Measurements from ENCODE around the gene ZNF205. TPM values are rescaled to one million over a fixed set of nuclear protein-coding genes. Genes with fewer than 3 reads are reported as not detected.
"Not testable (repeated sequence)": the region's sequence is repeated elsewhere in the genome, so short reads cannot be mapped to it uniquely, and the experiment has no call there.

ZNF205 gene
- total RNA-seq, 2 donors from 2014 or later, result 0.18 TPM; not detected in 1

DNA sequence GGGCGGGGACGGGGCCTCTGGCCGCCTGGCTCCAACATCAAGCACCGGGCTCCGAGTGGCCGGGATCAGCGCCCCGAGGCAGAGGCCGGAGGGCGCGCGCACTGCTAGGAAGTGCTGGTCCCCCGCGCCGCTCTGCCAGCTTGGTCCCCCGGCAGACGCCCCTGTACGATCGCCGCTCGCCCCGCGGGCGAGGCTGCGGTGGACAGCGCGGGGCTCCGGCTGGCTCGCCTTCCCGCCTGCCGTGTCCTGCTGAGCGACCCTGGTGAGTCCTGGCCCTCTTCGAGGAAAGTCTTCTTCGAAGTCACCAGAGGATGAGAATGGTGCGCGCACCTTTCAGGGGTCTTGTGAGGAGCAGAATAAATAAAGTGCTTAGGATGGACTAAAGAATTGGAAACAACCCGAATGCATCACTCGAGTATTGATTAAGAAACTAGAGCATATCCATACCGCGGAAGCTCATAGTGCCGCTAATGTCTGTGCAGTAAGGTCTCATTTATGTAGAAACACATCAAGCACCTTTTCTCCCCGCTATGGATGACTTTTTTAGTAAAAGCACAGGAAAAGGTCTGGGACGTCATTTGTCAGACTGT lies 22.8 kb downstream of the ZNF205 start:
- Mint-ChIP-seq H3K36me3 (peaks cover 6 to 10% of the 10 kb centered on the region in 2 donors), H3K27ac (peak overlapping the region; percentile 36 to 96), H3K9me3 (no peaks in the 10 kb centered on the region)
- ATAC-seq (peak; percentile 12 to 59), DNase-seq (ENCODE audit: low spot score in 2 of 2) (no peak)

DNA sequence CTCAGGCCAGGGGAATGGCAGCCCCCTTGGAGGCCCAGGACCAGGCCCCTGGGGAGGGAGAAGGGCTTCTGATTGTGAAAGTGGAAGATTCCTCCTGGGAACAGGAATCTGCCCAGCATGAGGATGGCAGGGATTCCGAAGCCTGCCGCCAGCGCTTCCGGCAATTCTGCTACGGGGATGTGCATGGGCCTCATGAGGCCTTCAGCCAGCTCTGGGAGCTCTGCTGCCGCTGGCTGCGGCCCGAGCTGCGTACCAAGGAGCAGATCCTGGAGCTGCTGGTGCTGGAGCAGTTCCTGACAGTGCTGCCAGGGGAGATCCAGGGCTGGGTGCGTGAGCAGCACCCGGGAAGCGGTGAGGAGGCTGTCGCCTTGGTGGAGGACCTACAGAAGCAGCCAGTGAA lies 24.9 kb downstream of the ZNF205 start:
- H3K27ac Mint-ChIP-seq, result no peak overlapping the region
- DNase-seq (ENCODE audit: low spot score in 2 of 2) (no peak), ATAC-seq (no peak)
- no peaks in the 10 kb centered on the region for H3K9me3 Mint-ChIP-seq
- peaks cover 6 to 10% of the 10 kb centered on the region in 2 donors for H3K36me3 Mint-ChIP-seq

DNA sequence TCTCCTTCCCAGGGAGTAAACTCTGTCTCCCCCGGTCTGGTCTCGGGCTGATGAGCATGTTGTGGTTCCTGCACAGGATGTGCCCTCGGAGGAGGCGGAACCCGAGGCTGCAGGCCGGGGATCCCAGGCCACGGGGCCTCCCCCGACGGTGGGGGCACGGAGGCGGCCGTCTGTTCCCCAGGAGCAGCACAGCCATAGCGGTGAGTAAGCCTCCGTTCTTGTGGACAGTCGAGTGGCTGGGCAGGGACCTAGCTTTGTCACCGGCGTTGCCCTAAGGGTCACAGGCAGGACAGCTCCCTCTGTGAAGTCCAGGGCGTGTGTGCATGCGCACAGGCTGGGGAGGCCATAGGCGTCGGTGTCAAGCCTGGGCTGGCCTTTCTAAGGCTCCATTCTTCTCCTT lies 26.0 kb downstream of the ZNF205 start:
- no peak overlapping the region for H3K27ac Mint-ChIP-seq
- DNase-seq (ENCODE audit: low spot score in 2 of 2) (no peak), ATAC-seq (no peak)
- no peaks in the 10 kb centered on the region for H3K9me3 Mint-ChIP-seq
- peaks cover 0 to 16% of the 10 kb centered on the region in 2 donors for H3K36me3 Mint-ChIP-seq

DNA sequence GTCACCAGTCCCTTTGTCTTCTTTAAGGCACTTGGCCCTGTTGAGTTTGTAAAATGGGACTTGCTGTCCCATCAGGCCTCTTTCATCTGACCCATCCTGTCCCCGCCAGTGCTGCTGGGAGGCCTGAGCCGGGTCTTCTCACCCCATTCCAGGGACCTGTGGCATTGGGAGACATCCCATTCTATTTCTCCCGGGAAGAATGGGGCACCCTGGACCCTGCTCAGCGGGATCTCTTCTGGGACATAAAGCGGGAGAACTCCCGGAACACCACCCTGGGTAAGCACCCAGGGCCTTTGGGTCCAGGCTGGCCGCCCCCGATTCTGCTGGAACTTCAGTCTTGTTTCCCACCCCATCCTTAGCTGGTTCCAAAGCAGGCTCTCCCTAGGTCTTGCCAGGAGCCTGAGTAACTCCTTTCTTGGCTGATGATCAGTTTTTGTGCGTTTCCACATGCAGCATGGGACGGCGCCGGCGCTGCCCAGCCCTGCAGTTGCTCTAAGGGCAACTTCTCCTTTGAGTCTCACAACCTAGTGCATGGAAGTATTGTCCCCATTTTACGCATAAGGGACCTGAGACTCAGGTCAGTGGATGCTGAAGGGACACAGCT lies 26.5 kb downstream of the ZNF205 start:
- peak overlapping the region in 1 of 2 donors; percentile 9 for H3K27ac Mint-ChIP-seq
- peaks cover 0 to 13% of the 10 kb centered on the region in 2 donors for H3K36me3 Mint-ChIP-seq
- DNase-seq (ENCODE audit: low spot score in 2 of 2) (no peak), ATAC-seq (no peak)
- H3K9me3 Mint-ChIP-seq, result no peaks in the 10 kb centered on the region

DNA sequence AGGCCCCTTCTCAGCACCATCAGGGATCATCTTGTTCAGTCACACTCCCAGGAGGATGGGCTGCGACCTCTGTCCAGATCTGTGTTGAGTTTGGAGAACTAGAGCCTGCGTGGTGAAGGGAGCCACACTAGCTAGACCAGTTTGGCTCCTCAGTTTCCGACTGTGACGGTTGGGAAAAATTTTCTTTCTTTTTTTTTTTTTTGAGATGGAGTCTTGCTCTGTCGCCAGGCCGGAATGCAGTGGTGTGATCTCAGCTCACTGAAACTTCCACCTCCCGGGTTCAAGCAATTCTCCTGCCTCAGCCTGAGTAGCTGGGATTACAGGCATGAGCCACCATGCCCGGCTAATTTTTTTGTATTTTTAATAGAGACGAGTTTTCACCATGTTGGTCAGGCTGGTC lies 27.2 kb downstream of the ZNF205 start:
- not testable (repeated sequence) for H3K9me3 Mint-ChIP-seq; H3K27ac Mint-ChIP-seq; ATAC-seq; H3K36me3 Mint-ChIP-seq; DNase-seq (ENCODE audit: low spot score in 2 of 2)

DNA sequence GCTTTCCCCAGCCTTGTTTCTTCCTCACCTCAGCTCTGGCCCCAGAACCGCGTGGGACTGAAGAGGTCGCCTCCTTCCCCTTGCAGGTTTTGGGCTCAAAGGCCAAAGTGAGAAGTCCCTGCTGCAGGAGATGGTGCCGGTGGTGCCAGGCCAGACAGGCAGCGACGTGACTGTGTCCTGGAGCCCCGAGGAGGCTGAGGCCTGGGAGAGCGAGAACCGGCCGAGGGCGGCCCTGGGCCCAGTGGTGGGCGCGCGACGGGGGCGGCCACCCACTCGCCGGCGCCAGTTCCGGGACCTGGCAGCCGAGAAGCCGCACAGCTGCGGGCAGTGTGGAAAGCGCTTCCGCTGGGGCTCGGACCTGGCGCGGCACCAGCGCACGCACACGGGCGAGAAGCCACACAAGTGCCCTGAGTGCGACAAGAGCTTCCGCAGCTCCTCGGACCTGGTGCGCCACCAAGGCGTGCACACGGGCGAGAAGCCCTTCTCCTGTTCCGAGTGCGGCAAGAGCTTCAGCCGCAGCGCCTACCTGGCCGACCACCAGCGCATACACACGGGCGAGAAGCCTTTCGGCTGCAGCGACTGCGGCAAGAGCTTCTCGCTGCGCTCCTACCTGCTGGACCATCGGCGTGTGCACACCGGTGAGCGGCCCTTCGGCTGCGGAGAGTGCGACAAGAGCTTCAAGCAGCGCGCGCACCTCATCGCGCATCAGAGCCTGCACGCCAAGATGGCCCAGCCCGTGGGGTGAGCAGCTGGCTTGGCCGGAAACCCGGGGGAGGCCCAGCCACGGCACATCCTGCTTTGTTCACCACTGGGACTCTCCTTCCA lies 28.4 kb downstream of the ZNF205 start:
- peaks cover 0 to 5% of the 10 kb centered on the region in 2 donors for H3K36me3 Mint-ChIP-seq
- H3K9me3 Mint-ChIP-seq, result no peaks in the 10 kb centered on the region
- no peak for DNase-seq (ENCODE audit: low spot score in 2 of 2)
- H3K27ac Mint-ChIP-seq, result no peak overlapping the region
- no peak for ATAC-seq

DNA sequence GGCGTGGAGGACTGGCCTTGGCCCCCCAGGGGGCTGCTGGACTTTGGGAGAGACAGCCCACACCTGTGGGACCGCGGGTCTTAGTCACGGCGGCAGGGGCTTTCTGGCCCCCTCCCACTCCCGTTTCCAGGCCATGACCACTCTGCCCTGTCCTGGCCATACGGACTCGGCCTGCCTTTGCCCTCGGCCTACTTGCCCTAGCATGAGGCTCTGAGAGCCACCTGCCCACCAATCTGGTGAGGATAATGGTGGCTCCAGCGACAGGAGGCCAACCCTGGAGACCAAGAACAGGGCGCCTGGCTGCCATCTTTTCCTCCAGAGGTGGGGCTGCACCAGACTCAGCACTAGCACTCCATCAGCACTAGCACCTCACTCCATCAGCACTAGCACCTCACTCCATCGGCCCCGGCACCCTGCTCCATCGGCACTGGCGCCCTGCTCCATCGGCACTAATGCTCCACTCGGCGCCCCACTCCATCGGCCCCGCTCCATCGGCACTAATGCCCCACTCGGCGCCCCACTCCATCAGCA lies 29.5 kb downstream of the ZNF205 start:
- peaks cover 0 to 5% of the 10 kb centered on the region in 2 donors for H3K36me3 Mint-ChIP-seq
- ATAC-seq (no peak), DNase-seq (ENCODE audit: low spot score in 2 of 2) (no peak)
- H3K27ac Mint-ChIP-seq, result no peak overlapping the region
- no peaks in the 10 kb centered on the region for H3K9me3 Mint-ChIP-seq

DNA sequence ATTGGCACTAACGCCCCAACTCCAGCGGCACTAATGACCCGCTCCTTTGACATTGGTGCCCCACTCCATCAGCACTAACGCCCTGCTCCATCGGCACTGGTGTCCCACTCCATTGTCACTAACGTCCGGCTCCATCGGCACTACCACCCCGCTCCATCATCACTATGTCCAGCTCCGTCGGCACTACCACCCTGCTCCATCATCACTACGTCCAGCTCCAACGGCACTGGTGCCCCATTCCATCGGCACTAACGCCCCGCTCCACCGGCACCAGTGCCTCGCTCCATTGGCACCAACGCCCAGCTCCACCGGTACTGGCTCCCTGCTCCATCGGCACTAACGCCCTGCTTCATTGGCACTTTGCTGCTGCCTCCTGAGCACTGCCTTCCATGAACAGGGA lies 29.9 kb downstream of the ZNF205 start:
- H3K9me3 Mint-ChIP-seq, result no peaks in the 10 kb centered on the region
- peaks cover 0 to 5% of the 10 kb centered on the region in 2 donors for H3K36me3 Mint-ChIP-seq
- no peak overlapping the region for H3K27ac Mint-ChIP-seq
- ATAC-seq (no peak), DNase-seq (ENCODE audit: low spot score in 2 of 2) (no peak)

DNA sequence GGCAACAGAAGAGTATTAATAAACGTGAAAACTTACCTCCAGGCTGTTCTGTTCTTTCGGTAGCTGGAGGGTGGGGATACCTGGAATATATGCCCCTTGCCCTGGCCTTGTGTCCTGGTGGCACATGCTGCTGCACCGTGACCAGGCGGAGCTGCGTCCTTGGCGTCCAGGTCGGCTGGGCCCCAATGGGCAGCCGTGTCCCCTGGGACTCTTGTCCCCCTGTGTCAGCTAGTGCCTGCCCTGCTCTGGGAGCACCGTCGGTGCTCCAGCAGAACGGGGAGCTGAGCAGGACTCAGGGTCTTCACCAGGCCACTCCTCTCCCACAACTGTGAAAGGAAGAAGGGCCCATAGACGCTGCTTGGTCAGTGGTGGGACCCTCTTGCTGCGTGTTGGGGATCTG lies 30.4 kb downstream of the ZNF205 start:
- no peak overlapping the region for H3K27ac Mint-ChIP-seq
- peaks cover 0 to 5% of the 10 kb centered on the region in 2 donors for H3K36me3 Mint-ChIP-seq
- H3K9me3 Mint-ChIP-seq, result no peaks in the 10 kb centered on the region
- ATAC-seq, result no peak
- no peak for DNase-seq (ENCODE audit: low spot score in 2 of 2)

DNA sequence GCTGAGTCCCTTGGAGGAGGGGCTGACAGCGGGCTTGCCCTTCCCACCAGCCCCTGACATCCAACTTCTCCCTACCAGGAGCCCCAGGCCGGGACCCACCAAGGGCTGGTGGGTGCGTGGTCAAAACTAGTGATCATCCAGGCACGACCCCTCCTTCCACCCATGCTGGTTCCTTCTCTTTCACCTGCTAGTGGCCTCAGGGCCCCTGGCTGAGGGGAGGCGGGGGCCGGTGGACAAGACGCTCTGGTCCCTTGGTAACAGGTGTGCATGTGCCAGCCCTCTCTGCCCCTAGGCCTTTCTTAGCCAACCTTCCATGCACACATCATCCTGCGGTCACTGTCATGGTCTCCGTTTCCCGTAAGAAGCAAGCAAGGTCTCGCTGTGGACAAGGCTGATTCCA lies 30.8 kb downstream of the ZNF205 start:
- no peak for ATAC-seq
- peaks cover 0 to 5% of the 10 kb centered on the region in 2 donors for H3K36me3 Mint-ChIP-seq
- H3K9me3 Mint-ChIP-seq, result no peaks in the 10 kb centered on the region
- DNase-seq (ENCODE audit: low spot score in 2 of 2), result no peak
- H3K27ac Mint-ChIP-seq, result no peak overlapping the region

DNA sequence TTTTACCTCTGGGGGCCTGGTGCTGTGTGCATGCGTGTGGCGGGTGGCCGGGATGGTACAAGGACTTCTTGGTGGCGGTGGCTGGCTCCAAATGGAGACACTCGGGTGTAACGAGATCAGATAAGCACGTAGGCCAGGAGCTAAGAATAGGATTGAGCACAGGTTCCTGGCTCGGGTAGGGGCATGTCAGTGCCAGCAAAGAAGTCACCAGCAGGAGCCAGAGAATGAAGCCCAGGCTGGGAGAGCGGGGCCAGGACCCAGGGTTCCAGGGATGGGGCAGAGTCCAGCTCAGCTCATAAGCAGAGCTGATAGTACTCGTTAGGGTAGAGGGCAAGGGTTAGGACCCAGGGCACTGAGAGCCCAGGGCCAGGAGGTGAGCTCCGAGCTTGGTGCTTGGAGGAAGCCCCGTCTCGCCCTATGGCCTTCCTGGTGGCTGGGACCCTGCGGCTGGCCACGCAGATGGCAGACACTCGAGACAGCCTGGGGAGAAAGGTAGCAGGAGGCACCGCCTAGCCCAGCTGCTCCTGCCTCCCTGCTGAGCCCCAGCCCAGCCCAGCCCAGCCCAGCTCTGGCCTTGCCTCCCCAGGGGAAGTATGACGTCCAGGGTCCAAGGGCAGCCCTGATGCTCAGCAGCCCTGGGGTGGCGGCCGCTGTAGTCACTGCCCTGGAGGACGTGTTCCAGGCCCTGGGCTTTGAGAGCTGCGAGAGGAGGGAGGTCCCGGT lies 31.4 kb downstream of the ZNF205 start:
- Mint-ChIP-seq H3K27ac (no peak overlapping the region), H3K9me3 (no peaks in the 10 kb centered on the region), H3K36me3 (peaks cover 0 to 5% of the 10 kb centered on the region in 2 donors)
- ATAC-seq, result no peak
- no peak for DNase-seq (ENCODE audit: low spot score in 2 of 2)

DNA sequence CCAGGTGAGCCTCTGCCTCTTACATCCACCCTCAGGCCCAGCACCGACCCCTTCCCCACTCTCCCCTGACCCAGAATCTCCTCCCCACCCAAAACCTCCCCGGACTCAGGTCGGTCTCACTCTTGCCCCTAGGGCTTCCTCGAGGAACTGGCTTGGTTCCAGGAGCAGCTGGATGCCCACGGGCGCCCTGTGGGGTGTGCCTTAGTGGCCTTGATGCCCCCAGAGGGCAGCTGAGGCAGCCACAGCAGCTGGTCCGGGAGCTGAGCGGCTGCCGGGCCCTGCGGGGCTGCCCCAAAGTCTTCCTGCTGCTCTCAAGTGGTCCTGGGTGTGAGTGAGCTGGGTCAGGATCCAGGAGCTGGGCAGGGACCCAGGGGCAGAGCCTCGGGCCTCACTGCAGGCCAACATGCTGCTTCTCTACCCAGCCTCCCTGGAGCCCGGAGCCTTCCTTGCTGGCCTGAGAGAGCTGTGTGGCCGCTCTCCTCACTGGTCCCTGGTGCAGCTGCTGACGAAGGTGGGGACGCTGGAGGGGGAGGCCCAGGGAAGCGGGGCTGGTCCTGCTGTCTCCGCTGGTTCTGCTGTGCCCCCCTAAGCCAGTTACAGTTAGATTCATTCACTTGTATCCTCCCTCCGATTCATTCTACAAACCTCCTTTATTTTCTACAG lies 32.1 kb downstream of the ZNF205 start:
- ATAC-seq, result no peak
- no peak overlapping the region for H3K27ac Mint-ChIP-seq
- H3K36me3 Mint-ChIP-seq, result peaks cover 0 to 5% of the 10 kb centered on the region in 2 donors
- DNase-seq (ENCODE audit: low spot score in 2 of 2), result no peak
- H3K9me3 Mint-ChIP-seq, result no peaks in the 10 kb centered on the region

DNA sequence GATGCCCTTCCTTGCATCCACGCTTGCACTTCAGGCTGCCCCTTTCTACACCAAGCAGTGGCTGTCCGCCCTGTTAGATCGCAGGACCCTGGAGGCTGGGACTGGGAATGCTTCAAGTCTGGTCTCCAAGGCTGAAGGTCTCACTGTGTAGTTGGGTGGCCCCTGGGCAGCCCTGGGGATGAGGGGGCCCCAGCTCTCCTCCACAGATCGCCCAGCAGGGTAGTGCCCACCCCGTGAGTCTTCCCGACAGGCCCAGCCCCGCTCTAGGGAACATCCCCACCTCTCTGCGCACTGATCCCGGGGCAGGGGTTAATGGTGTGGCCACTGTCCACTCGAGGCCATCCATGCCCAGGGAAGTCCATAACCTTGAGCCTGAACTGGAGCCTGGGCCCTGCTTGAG lies 32.8 kb downstream of the ZNF205 start:
- ATAC-seq (no peak), DNase-seq (ENCODE audit: low spot score in 2 of 2) (no peak)
- Mint-ChIP-seq H3K9me3 (no peaks in the 10 kb centered on the region), H3K27ac (no peak overlapping the region), H3K36me3 (peaks cover 0 to 5% of the 10 kb centered on the region in 2 donors)

DNA sequence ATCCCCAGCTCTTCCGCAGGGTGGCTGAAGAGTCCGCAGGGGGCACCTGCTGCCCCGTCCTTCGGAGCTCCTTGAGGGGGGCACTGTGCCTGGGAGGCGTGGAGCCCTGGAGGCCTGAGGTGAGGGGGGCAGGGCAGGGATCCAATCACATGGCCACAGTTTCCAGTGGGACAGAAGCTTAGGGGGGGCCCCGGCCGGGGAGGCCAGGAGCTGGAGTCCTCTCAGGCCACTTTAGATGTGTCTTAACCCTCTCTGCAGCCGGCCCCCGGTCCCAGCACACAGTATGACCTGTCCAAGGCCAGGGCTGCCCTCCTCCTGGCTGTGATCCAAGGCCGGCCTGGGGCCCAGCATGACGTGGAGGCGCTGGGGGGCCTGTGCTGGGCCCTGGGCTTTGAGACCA lies 33.3 kb downstream of the ZNF205 start:
- ATAC-seq (no peak), DNase-seq (ENCODE audit: low spot score in 2 of 2) (no peak)
- H3K36me3 Mint-ChIP-seq, result peaks cover 0 to 5% of the 10 kb centered on the region in 2 donors
- no peak overlapping the region for H3K27ac Mint-ChIP-seq
- no peaks in the 10 kb centered on the region for H3K9me3 Mint-ChIP-seq

DNA sequence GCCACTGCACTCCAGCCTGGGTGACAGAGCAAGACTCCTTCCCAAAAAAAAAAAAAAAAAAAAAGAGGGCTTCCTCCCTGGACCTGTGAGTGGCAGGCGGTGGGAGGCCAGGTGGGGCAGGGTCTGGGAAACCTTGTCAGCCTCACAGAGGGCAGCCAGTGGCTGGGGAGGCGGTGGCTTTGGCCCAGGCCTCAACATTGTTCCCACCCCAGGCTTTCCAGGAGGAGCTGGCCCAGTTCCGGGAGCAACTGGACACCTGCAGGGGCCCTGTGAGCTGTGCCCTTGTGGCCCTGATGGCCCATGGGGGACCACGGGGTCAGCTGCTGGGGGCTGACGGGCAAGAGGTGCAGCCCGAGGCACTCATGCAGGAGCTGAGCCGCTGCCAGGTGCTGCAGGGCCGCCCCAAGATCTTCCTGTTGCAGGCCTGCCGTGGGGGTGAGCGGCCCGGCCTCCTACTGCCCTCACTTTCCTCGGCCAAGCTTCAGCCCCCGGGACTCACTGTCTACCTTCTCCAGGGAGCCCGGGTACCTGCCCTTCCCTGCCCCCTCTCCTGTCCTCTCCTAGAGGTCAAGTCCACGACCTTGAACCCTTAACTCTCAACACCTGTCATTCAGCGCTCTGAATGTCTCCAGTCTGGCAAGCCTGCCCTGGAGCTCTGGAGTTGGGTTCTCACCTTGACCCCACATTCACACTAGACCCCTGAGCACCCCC lies 34.8 kb downstream of the ZNF205 start:
- Mint-ChIP-seq H3K9me3 (no peaks in the 10 kb centered on the region), H3K27ac (no peak overlapping the region), H3K36me3 (peaks cover 0 to 5% of the 10 kb centered on the region in 2 donors)
- DNase-seq (ENCODE audit: low spot score in 2 of 2) (no peak), ATAC-seq (no peak)

DNA sequence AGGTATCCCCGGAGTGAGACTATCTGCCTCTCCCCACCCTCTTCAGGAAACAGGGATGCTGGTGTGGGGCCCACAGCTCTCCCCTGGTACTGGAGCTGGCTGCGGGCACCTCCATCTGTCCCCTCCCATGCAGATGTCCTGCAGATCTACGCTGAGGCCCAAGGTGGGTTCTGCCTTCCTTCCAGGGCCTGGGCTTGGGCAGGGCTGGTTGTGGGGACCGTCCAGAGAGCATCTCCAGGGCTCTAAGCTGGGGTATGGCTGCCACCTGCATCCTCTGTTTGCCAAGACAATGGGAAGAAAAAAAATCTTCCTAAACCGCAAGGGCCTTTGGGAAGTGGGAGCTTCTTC lies 35.3 kb downstream of the ZNF205 start:
- no peaks in the 10 kb centered on the region for H3K9me3 Mint-ChIP-seq
- no peak for DNase-seq (ENCODE audit: low spot score in 2 of 2)
- no peak overlapping the region for H3K27ac Mint-ChIP-seq
- peaks cover 0 to under 1% of the 10 kb centered on the region in 2 donors for H3K36me3 Mint-ChIP-seq
- ATAC-seq, result no peak
